CD4-positive, alpha-beta T cell treated with Interleukin-6 at 100 ng/mL for 8 hours (primary cell): ENCODE data around the gene MYCL.

Experiments used
- DNase-seq: peaks from one replicate; pipeline ENCODE4 v3.0.0-alpha.2; 2020; ENCODE audit warnings: mixed read lengths, low spot score

MYCL gene

DNA sequence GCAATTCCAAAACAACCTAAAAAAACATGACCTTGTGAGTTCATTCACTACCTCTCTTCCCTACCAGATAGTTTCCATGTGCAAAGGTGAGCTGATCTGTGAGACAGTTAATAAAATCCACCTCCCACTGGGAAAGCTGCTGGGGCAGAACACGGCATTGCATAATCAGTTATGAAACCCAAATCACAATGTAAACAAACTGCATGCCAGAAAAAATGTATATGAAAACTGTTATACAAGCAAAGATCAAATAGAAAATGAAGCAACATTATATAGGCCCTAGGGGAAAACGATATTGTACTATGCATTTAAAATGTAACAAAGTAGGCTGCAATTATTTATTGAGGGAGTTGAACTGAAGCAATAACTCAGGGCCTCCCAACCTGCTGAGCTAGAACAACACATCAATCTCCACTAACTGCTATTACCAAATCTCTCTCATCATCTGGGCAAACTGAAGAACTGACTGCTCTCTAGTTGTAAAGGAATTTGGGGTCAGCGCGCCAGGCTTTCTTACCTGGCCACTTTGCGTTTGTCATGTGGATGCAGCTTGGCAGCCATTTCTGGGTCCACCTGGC lies 49.4 kb downstream of the MYCL start:
- DNase-seq: no peak

GRCh38 chr1:39850606-39851216 lies 51.0 kb downstream of the MYCL start:
- no peak for DNase-seq

- no peak for DNase-seq
These were observed 52.5 kb downstream of the MYCL start for GRCh38 chr1:39849203-39849602.

DNA sequence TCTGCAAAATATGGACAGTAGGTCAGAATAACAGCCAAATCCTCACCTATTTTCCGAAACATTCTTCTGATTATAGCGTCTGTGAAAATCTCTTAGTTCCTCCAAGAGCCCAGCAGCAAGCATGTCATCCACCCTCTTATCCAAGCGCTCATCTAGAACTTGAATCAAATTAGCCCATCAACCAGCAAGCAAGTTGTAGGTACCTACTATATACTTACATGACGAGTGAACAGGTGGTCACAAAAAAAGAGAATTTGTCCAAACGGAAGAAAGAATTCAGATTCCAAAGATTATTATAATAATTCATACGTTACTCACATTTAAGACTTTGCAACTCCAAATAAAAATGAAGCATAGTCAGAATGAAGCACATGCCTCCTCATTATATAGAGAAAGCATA lies 53.8 kb downstream of the MYCL start:
- DNase-seq: no peak

DNA sequence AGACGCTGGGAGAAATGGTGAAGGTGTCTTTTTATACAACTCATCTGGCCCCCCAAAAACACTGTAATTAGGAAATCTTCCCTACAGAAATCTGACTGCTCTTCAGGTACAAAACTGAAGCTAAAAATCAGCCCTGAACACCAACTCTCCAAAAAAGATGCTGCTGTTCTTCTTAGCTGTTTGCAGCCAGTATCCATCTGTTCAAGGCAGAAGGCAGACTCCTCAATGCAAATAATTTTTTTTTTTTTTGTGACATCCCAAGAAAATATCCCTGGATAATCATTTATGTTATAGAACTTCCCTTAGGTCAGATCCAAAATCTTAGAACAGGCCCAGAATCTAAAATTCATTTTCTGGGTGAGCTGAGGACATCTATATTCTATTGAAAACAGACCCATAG lies 54.9 kb downstream of the MYCL start:
- no peak for DNase-seq

GRCh38 chr1:39845569-39846566 lies 55.8 kb downstream of the MYCL start:
- DNase-seq: peak; percentile 82
